Trophoblast cell (in vitro differentiated cells and primary cell): ENCODE data around the gene PRDX3.
A peak's percentile ranks its signal among the peaks of the same experiment; 100 is the strongest.
"Not testable (repeated sequence)": the region's sequence is repeated elsewhere in the genome, so short reads cannot be mapped to it uniquely, and the experiment has no call there.

Experiments
- DNase-seq, 2 donors: peaks; one replicate each; pipeline ENCODE4 v3.0.0-alpha.2; 2016
- H2AFZ ChIP-seq: 2 replicates; pipeline ENCODE4 v1.6.1; 2013; ENCODE audit warnings: low read length, moderate library complexity, mild to moderate bottlenecking; ENCODE audit not compliant: insufficient read depth, poor library complexity
- H2AK5ac ChIP-seq: 2 replicates; pipeline ENCODE4 v1.6.1; 2013; ENCODE audit warnings: mild to moderate bottlenecking, low read length
- H2BK120ac ChIP-seq: 2 replicates; pipeline ENCODE4 v1.6.1; 2013; ENCODE audit warnings: low read length, mild to moderate bottlenecking, moderate library complexity; ENCODE audit not compliant: insufficient read depth, poor library complexity
- H2BK12ac ChIP-seq: 2 replicates; pipeline ENCODE4 v1.6.1; 2013; ENCODE audit warnings: mild to moderate bottlenecking, low read length, moderate library complexity
- H2BK5ac ChIP-seq: 2 replicates; pipeline ENCODE4 v1.6.1; 2013; ENCODE audit warnings: low read length, low read depth, moderate library complexity, mild to moderate bottlenecking; ENCODE audit not compliant: poor library complexity
- H3K14ac ChIP-seq: 2 replicates; pipeline ENCODE4 v1.6.1; 2013; ENCODE audit warnings: mild to moderate bottlenecking, low read length
- H3K18ac ChIP-seq: 2 replicates; pipeline ENCODE4 v1.6.1; 2013; ENCODE audit warnings: mild to moderate bottlenecking, low read length
- H3K23ac ChIP-seq: 2 replicates; pipeline ENCODE4 v1.6.1; 2013; ENCODE audit warnings: low read length
- H3K27ac ChIP-seq: 2 replicates; pipeline ENCODE4 v1.5.1; 2013; ENCODE audit warnings: low read depth, mild to moderate bottlenecking, inconsistent platforms, low read length, moderate library complexity
- H3K27me3 ChIP-seq: 2 replicates; pipeline ENCODE4 v1.6.1; 2013; ENCODE audit warnings: inconsistent platforms, mild to moderate bottlenecking, low read length, moderate library complexity; ENCODE audit not compliant: insufficient read depth
- H3K36me3 ChIP-seq, 2 experiments: 1 replicate in 1 of 2; 2 replicates in 1 of 2; pipeline ENCODE4 v1.6.1; 2013; ENCODE audit warnings: low read length in 2 of 2, mild to moderate bottlenecking in 2 of 2, moderate library complexity in 1 of 2; ENCODE audit not compliant: insufficient read depth in 2 of 2, control insufficient read depth in 1 of 2
- H3K4ac ChIP-seq: 2 replicates; pipeline ENCODE4 v1.6.1; 2013; ENCODE audit warnings: low read depth, mild to moderate bottlenecking, low read length, moderate library complexity
- H3K4me1 ChIP-seq, 2 experiments: 1 replicate in 1 of 2; 2 replicates in 1 of 2; pipeline ENCODE4 v1.6.1; 2013; ENCODE audit warnings: low read length in 2 of 2, mild to moderate bottlenecking in 2 of 2, moderate library complexity in 1 of 2; ENCODE audit not compliant: insufficient read depth in 2 of 2, control insufficient read depth in 1 of 2
- H3K4me2 ChIP-seq: 2 replicates; pipeline ENCODE4 v1.6.1; 2013; ENCODE audit warnings: inconsistent platforms, mild to moderate bottlenecking, low read length, moderate library complexity
- H3K4me3 ChIP-seq: 2 replicates; pipeline ENCODE4 v1.5.1; 2013; ENCODE audit warnings: mild to moderate bottlenecking, low read depth, low read length, inconsistent platforms
- H3K79me1 ChIP-seq: one replicate; pipeline ENCODE4 v1.6.1; 2013; ENCODE audit warnings: low read length
- H3K79me2 ChIP-seq: 2 replicates; pipeline ENCODE4 v1.6.1; 2013; ENCODE audit warnings: low read length, mild to moderate bottlenecking; ENCODE audit not compliant: control insufficient read depth, insufficient read depth, poor library complexity
- H3K9ac ChIP-seq: 2 replicates; pipeline ENCODE4 v1.6.1; 2013; ENCODE audit warnings: mild to moderate bottlenecking, low read length
- H3K9me3 ChIP-seq: 2 replicates; pipeline ENCODE4 v1.6.1; 2013; ENCODE audit warnings: low read depth, mild to moderate bottlenecking, control low read depth, inconsistent platforms, low read length; ENCODE audit not compliant: insufficient read depth
- H4K12ac ChIP-seq: 2 replicates; pipeline ENCODE4 v1.6.1; 2013; ENCODE audit warnings: low read depth, mild to moderate bottlenecking, low read length, moderate library complexity
- H4K8ac ChIP-seq: 2 replicates; pipeline ENCODE4 v1.6.1; 2013; ENCODE audit warnings: low read depth, mild to moderate bottlenecking, low read length, moderate library complexity
- H4K91ac ChIP-seq: one replicate; pipeline ENCODE4 v1.6.1; 2013; ENCODE audit warnings: low read depth, mild to moderate bottlenecking, low read length, moderate library complexity
- WGBS: extraction: QIAGEN DNeasy Blood & Tissue Kit; methylation state at CpG from one replicate; pipeline ENCODE4 v1.1.7; 2013; ENCODE audit warnings: missing lambda C conversion rate; ENCODE audit not compliant: insufficient read length, insufficient coverage; ENCODE audit errors: extremely low coverage; 5-methylcytosine and 5-hydroxymethylcytosine counted together

The PRDX3 gene

GRCh38 chr10:119180850-119181400 lies 2.3 kb upstream of the PRDX3 start:
- H3K18ac ChIP-seq, H2BK12ac ChIP-seq, H2AFZ ChIP-seq, H3K4ac ChIP-seq, H3K4me3 ChIP-seq, H4K91ac ChIP-seq, H3K27ac ChIP-seq, H2BK5ac ChIP-seq, H3K9me3 ChIP-seq, H3K36me3 ChIP-seq, H3K14ac ChIP-seq, H3K79me2 ChIP-seq, H3K23ac ChIP-seq, H3K79me1 ChIP-seq, H2BK120ac ChIP-seq, DNase-seq, H3K27me3 ChIP-seq, H4K8ac ChIP-seq, H3K9ac ChIP-seq, H2AK5ac ChIP-seq, H3K4me2 ChIP-seq, H4K12ac ChIP-seq: not testable (repeated sequence)
- H3K4me1 ChIP-seq = peaks cover 8 to 12% of the 10 kb centered on the region in 2 experiments
- no CpG with 5 or more reads among the region's 7 CpGs for WGBS

- no peaks in the 10 kb centered on the region for H3K9me3 ChIP-seq
- H4K91ac ChIP-seq = peak overlapping the region; percentile 73
- peak overlapping the region; percentile 28 for H2AK5ac ChIP-seq
- DNase-seq = peak in 1 of 2 donors; percentile 21
- H3K14ac ChIP-seq = peak overlapping the region; percentile 69
- H3K79me2 ChIP-seq = peaks cover 8% of the 10 kb centered on the region
- no peak overlapping the region for H2BK120ac ChIP-seq
- peak overlapping the region; percentile 68 for H4K12ac ChIP-seq
- peaks cover 0 to 6% of the 10 kb centered on the region in 2 experiments for H3K36me3 ChIP-seq
- H3K4me3 ChIP-seq = peak overlapping the region; percentile 92
- H3K9ac ChIP-seq = peak overlapping the region; percentile 88
- H3K4me1 ChIP-seq = peaks cover 8 to 12% of the 10 kb centered on the region in 2 experiments
- H3K4ac ChIP-seq = peak overlapping the region; percentile 22
- H2BK5ac ChIP-seq = peak overlapping the region; percentile 33
- H3K27me3 ChIP-seq = no peaks in the 10 kb centered on the region
- peak overlapping the region; percentile 65 for H3K18ac ChIP-seq
- H3K79me1 ChIP-seq = peaks cover 8% of the 10 kb centered on the region
- H4K8ac ChIP-seq = peak overlapping the region; percentile 83
- H2BK12ac ChIP-seq = no peak overlapping the region
- peak overlapping the region; percentile 8 for H2AFZ ChIP-seq
- H3K23ac ChIP-seq = no peak overlapping the region
- H3K4me2 ChIP-seq = peak overlapping the region; percentile 58
- H3K27ac ChIP-seq = peak overlapping the region; percentile 2
- WGBS = no CpG with 5 or more reads among the region's 21 CpGs
Measured at GRCh38 chr10:119177708-119178371, 772 bp downstream of the PRDX3 start.

GRCh38 chr10:119176166-119176565 lies 2.4 kb downstream of the PRDX3 start:
- peaks cover 4 to 19% of the 10 kb centered on the region in 2 experiments for H3K36me3 ChIP-seq
- peak; percentile 61 to 92 for DNase-seq
- peaks cover 11% of the 10 kb centered on the region for H3K79me1 ChIP-seq
- H3K27ac ChIP-seq = no peak overlapping the region
- H3K18ac ChIP-seq = no peak overlapping the region
- no peaks in the 10 kb centered on the region for H3K27me3 ChIP-seq
- H2BK120ac ChIP-seq = no peak overlapping the region
- no peak overlapping the region for H3K4ac ChIP-seq
- no peak overlapping the region for H3K23ac ChIP-seq
- H4K12ac ChIP-seq = no peak overlapping the region
- H2AK5ac ChIP-seq = no peak overlapping the region
- no peak overlapping the region for H2AFZ ChIP-seq
- H3K4me3 ChIP-seq = no peak overlapping the region
- no peak overlapping the region for H3K14ac ChIP-seq
- H3K79me2 ChIP-seq = peaks cover 8% of the 10 kb centered on the region
- no peaks in the 10 kb centered on the region for H3K9me3 ChIP-seq
- no peak overlapping the region for H3K4me2 ChIP-seq
- peaks cover 11 to 16% of the 10 kb centered on the region in 2 experiments for H3K4me1 ChIP-seq
- no peak overlapping the region for H4K91ac ChIP-seq
- no peak overlapping the region for H2BK12ac ChIP-seq
- no peak overlapping the region for H2BK5ac ChIP-seq
- no CpG with 5 or more reads among the region's 6 CpGs for WGBS
- no peak overlapping the region for H4K8ac ChIP-seq
- H3K9ac ChIP-seq = no peak overlapping the region

- no peaks in the 10 kb centered on the region for H3K27me3 ChIP-seq
- no CpG with 5 or more reads among the region's 2 CpGs for WGBS
- H3K18ac ChIP-seq = no peak overlapping the region
- H2BK5ac ChIP-seq = no peak overlapping the region
- H2AFZ ChIP-seq = no peak overlapping the region
- no peak overlapping the region for H4K91ac ChIP-seq
- no peak overlapping the region for H2AK5ac ChIP-seq
- H3K9ac ChIP-seq = no peak overlapping the region
- H3K79me2 ChIP-seq = peaks cover 8% of the 10 kb centered on the region
- H3K36me3 ChIP-seq = peaks cover 14 to 29% of the 10 kb centered on the region in 2 experiments
- no peak for DNase-seq
- no peak overlapping the region for H3K4me3 ChIP-seq
- H4K12ac ChIP-seq = no peak overlapping the region
- H3K14ac ChIP-seq = no peak overlapping the region
- peaks cover 11 to 16% of the 10 kb centered on the region in 2 experiments for H3K4me1 ChIP-seq
- H3K79me1 ChIP-seq = peaks cover 11% of the 10 kb centered on the region
- H3K23ac ChIP-seq = no peak overlapping the region
- H3K27ac ChIP-seq = no peak overlapping the region
- no peak overlapping the region for H3K4ac ChIP-seq
- H2BK120ac ChIP-seq = no peak overlapping the region
- H4K8ac ChIP-seq = no peak overlapping the region
- no peak overlapping the region for H3K4me2 ChIP-seq
- H3K9me3 ChIP-seq = no peaks in the 10 kb centered on the region
- no peak overlapping the region for H2BK12ac ChIP-seq
Measured at GRCh38 chr10:119174109-119174508, 4.5 kb downstream of the PRDX3 start.
